ENCODE data around the gene TTC28.

Gene TTC28

GRCh38 chr22:28014211-28015045 lies 665.2 kb downstream of the TTC28 start:
- DNase-seq: no peak

GRCh38 chr22:28013611-28014010 lies 666.0 kb downstream of the TTC28 start:
- no peak for DNase-seq

- DNase-seq: no peak
Observed at GRCh38 chr22:28012832-28013460, 666.7 kb downstream of the TTC28 start.

- DNase-seq: peak; percentile 82
Observed at GRCh38 chr22:28009272-28009827, 670.3 kb downstream of the TTC28 start.

GRCh38 chr22:28008649-28009048 lies 671.0 kb downstream of the TTC28 start:
- no peak for DNase-seq

- no peak for DNase-seq
Observed at GRCh38 chr22:28008056-28008455, 671.6 kb downstream of the TTC28 start.

GRCh38 chr22:28006271-28006670 lies 673.4 kb downstream of the TTC28 start:
- DNase-seq: no peak

GRCh38 chr22:28005513-28005912 lies 674.1 kb downstream of the TTC28 start:
- DNase-seq: no peak

GRCh38 chr22:28004021-28004420 lies 675.6 kb downstream of the TTC28 start:
- DNase-seq: no peak

GRCh38 chr22:28002863-28003565 lies 676.6 kb downstream of the TTC28 start:
- DNase-seq: no peak

- DNase-seq: no peak
Observed at GRCh38 chr22:28002181-28002700, 677.4 kb downstream of the TTC28 start.

GRCh38 chr22:28001171-28001835 lies 678.3 kb downstream of the TTC28 start:
- no peak for DNase-seq

GRCh38 chr22:28000361-28000760 lies 679.3 kb downstream of the TTC28 start:
- no peak for DNase-seq

GRCh38 chr22:27999876-28000275 lies 679.8 kb downstream of the TTC28 start:
- no peak for DNase-seq

GRCh38 chr22:27998511-27999410 lies 680.9 kb downstream of the TTC28 start:
- no peak for DNase-seq

- no peak for DNase-seq
Observed at GRCh38 chr22:27997538-27997937, 682.1 kb downstream of the TTC28 start.

GRCh38 chr22:27996981-27997380 lies 682.7 kb downstream of the TTC28 start:
- DNase-seq: no peak

- DNase-seq: no peak
Observed at GRCh38 chr22:27996529-27996925, 683.1 kb downstream of the TTC28 start.

- DNase-seq: no peak
Observed at GRCh38 chr22:27995801-27996528, 683.7 kb downstream of the TTC28 start.

- no peak for DNase-seq
Observed at GRCh38 chr22:27994481-27995331, 684.9 kb downstream of the TTC28 start.

Data from stimulated activated CD4-positive, alpha-beta T cell treated with anti-CD3 and anti-CD28 coated beads, Interleukin-2, amount 100 ng/mL, for 24 hours (primary cell).